ENCODE results near the gene SEMA5A. TPM values are rescaled to one million over a fixed set of nuclear protein-coding genes. Genes with fewer than 3 reads are reported as not detected.

SEMA5A gene
- total and polyA plus RNA-seq, 4 experiments from 2014 or later, result 1.1 to 4.5 (median 2.4) TPM

DNA sequence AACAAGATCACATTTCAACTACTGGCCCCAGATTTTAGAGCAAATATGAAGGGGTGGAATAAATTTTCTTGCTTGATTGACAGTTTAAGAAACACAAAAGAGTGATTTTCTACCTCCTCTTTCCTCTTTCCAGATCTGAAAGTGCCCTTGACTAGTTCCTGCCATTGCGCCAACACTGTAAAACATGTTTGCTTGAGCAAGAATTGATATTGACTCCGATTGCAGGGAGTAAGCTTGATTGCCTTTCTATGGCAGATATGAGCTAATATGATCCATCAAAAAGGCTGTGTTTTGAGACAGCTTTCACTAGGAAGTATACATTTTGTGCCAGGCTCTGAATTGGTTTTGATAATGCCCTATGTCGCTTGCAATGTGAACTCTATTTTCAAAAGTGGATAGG is 508.8 kb downstream of the SEMA5A start:
- intact Hi-C loops (cut with micrococcal nuclease), result no loop called here
- CTCF ChIA-PET (ENCODE audit: partially characterized antibody), result no interaction called here

DNA sequence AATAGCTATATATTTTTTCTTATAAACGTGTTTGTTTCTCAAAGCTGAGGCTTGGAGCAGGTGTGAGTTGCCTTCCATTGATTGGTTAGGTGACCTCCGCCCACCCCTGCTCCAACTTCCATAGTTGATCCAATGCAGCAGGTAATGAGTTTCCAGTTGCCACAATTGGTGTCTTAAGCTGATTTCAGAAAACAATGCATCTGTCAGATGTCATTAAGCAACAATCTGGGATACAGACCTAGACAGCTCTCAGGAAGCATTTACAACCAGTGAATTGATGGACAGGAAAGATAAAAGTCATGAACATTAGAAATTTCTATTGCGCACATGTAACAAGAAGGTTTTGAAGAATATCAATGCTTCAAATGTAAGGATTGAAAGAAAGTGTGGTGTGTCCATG is 510.5 kb downstream of the SEMA5A start:
- no peaks in the 10 kb centered on the region for H3K27me3 Mint-ChIP-seq
- no peak overlapping the region for H3K4me3 Mint-ChIP-seq
- Histone ChIP-seq H3K27me3 (ENCODE audit: insufficient read depth, low read length) (no peaks in the 10 kb centered on the region), H3K4me3 (ENCODE audit: low read length in 2 of 2) (no peak overlapping the region), H3K9me3 (ENCODE audit: control insufficient read depth in 1 of 2, low read length in 2 of 2) (no peaks in the 10 kb centered on the region), H3K36me3 (ENCODE audit: insufficient read depth, low read length) (no peaks in the 10 kb centered on the region), H3K4me1 (ENCODE audit: insufficient read depth, low read length) (no peaks in the 10 kb centered on the region), H3K27ac (ENCODE audit: low read depth, low read length) (no peak overlapping the region)
- no peaks in the 10 kb centered on the region for H3K36me3 Mint-ChIP-seq
- ChIA-PET CTCF (ENCODE audit: partially characterized antibody) (no interaction called here), POLR2A (ENCODE audit: partially characterized antibody) (no interaction called here)
- no peak for DNase-seq
- peaks cover 0 to 15% (median 4%) of the 10 kb centered on the region in 8 donors for H3K9me3 Mint-ChIP-seq
- intact Hi-C loops (cut with micrococcal nuclease), result no loop called here
- H3K4me1 Mint-ChIP-seq, result no peaks in the 10 kb centered on the region
- H3K27ac Mint-ChIP-seq, result no peak overlapping the region

More for the DNA sequence above, 508.8 kb downstream of the SEMA5A start:
- DNase-seq, result no peak
- Histone ChIP-seq H3K36me3 (ENCODE audit: insufficient read depth, low read length) (no peaks in the 10 kb centered on the region), H3K4me1 (ENCODE audit: insufficient read depth, low read length) (no peaks in the 10 kb centered on the region), H3K4me3 (ENCODE audit: low read length in 2 of 2) (no peak overlapping the region), H3K9me3 (ENCODE audit: control insufficient read depth in 1 of 2, low read length in 2 of 2) (no peaks in the 10 kb centered on the region), H3K27me3 (ENCODE audit: insufficient read depth, low read length) (no peaks in the 10 kb centered on the region), H3K27ac (ENCODE audit: low read depth, low read length) (no peak overlapping the region)
- Mint-ChIP-seq H3K27me3 (no peaks in the 10 kb centered on the region), H3K9me3 (peaks cover 0 to 13% (median 4%) of the 10 kb centered on the region in 8 donors), H3K36me3 (no peaks in the 10 kb centered on the region), H3K4me3 (no peak overlapping the region), H3K27ac (peak overlapping the region in 1 of 7 donors; percentile 34), H3K4me1 (no peaks in the 10 kb centered on the region)
- POLR2A ChIA-PET (ENCODE audit: partially characterized antibody), result no interaction called here

- H3K27ac Mint-ChIP-seq, result no peak overlapping the region
- no peaks in the 10 kb centered on the region for H3K27me3 Mint-ChIP-seq
- H3K36me3 ChIP-seq (ENCODE audit: insufficient read depth, low read length), result no peaks in the 10 kb centered on the region
- POLR2A ChIA-PET (ENCODE audit: partially characterized antibody), result no interaction called here
- H3K4me1 Mint-ChIP-seq, result no peaks in the 10 kb centered on the region
- no peaks in the 10 kb centered on the region for H3K4me1 ChIP-seq (ENCODE audit: insufficient read depth, low read length)
- no peak overlapping the region for H3K27ac ChIP-seq (ENCODE audit: low read depth, low read length)
- no peak overlapping the region for H3K4me3 ChIP-seq (ENCODE audit: low read length in 2 of 2)
- H3K36me3 Mint-ChIP-seq, result no peaks in the 10 kb centered on the region
- no peak overlapping the region for H3K4me3 Mint-ChIP-seq
- CTCF ChIA-PET (ENCODE audit: partially characterized antibody), result no interaction called here
- no peaks in the 10 kb centered on the region for H3K27me3 ChIP-seq (ENCODE audit: insufficient read depth, low read length)
- intact Hi-C loops (cut with micrococcal nuclease), result no loop called here
- no peaks in the 10 kb centered on the region for H3K9me3 ChIP-seq (ENCODE audit: control insufficient read depth in 1 of 2, low read length in 2 of 2)
- peaks cover 0 to 14% (median 2%) of the 10 kb centered on the region in 8 donors for H3K9me3 Mint-ChIP-seq
- DNase-seq, result no peak
Measured at GRCh38 chr5:9034649-9035048, 511.2 kb downstream of the SEMA5A start.

- no peaks in the 10 kb centered on the region for H3K27me3 Mint-ChIP-seq
- H3K27ac Mint-ChIP-seq, result no peak overlapping the region
- H3K27ac ChIP-seq (ENCODE audit: low read depth, low read length), result no peak overlapping the region
- H3K4me1 Mint-ChIP-seq, result no peaks in the 10 kb centered on the region
- no peak overlapping the region for H3K4me3 Mint-ChIP-seq
- no peaks in the 10 kb centered on the region for H3K4me1 ChIP-seq (ENCODE audit: insufficient read depth, low read length)
- no peaks in the 10 kb centered on the region for H3K36me3 ChIP-seq (ENCODE audit: insufficient read depth, low read length)
- no peak for DNase-seq
- POLR2A ChIA-PET (ENCODE audit: partially characterized antibody), result no interaction called here
- CTCF ChIA-PET (ENCODE audit: partially characterized antibody), result no interaction called here
- no peaks in the 10 kb centered on the region for H3K36me3 Mint-ChIP-seq
- H3K4me3 ChIP-seq (ENCODE audit: low read length in 2 of 2), result no peak overlapping the region
- H3K27me3 ChIP-seq (ENCODE audit: insufficient read depth, low read length), result no peaks in the 10 kb centered on the region
- no peaks in the 10 kb centered on the region for H3K9me3 ChIP-seq (ENCODE audit: control insufficient read depth in 1 of 2, low read length in 2 of 2)
- intact Hi-C loops (cut with micrococcal nuclease), result no loop called here
- peaks cover 0 to 12% (median under 1%) of the 10 kb centered on the region in 8 donors for H3K9me3 Mint-ChIP-seq
Measured at GRCh38 chr5:9033524-9033923, 512.4 kb downstream of the SEMA5A start.

GRCh38 chr5:9025942-9026341 is 519.9 kb downstream of the SEMA5A start:
- H3K27me3 ChIP-seq (ENCODE audit: insufficient read depth, low read length), result no peaks in the 10 kb centered on the region
- Mint-ChIP-seq H3K4me3 (no peak overlapping the region), H3K4me1 (no peaks in the 10 kb centered on the region), H3K27me3 (no peaks in the 10 kb centered on the region), H3K9me3 (peaks cover 0 to 48% (median 34%) of the 10 kb centered on the region in 8 donors), H3K36me3 (peaks cover 0 to 4% of the 10 kb centered on the region in 2 donors), H3K27ac (no peak overlapping the region)
- CTCF ChIA-PET (ENCODE audit: partially characterized antibody), result no interaction called here
- DNase-seq, result no peak
- H3K36me3 ChIP-seq (ENCODE audit: insufficient read depth, low read length), result no peaks in the 10 kb centered on the region
- no peaks in the 10 kb centered on the region for H3K4me1 ChIP-seq (ENCODE audit: insufficient read depth, low read length)
- H3K9me3 ChIP-seq (ENCODE audit: control insufficient read depth in 1 of 2, low read length in 2 of 2), result no peaks in the 10 kb centered on the region
- no peak overlapping the region for H3K4me3 ChIP-seq (ENCODE audit: low read length in 2 of 2)
- H3K27ac ChIP-seq (ENCODE audit: low read depth, low read length), result no peak overlapping the region
- POLR2A ChIA-PET (ENCODE audit: partially characterized antibody), result no interaction called here
- intact Hi-C loops (cut with micrococcal nuclease), result no loop called here

- Histone ChIP-seq H3K9me3 (ENCODE audit: control insufficient read depth in 1 of 2, low read length in 2 of 2) (no peaks in the 10 kb centered on the region), H3K36me3 (ENCODE audit: insufficient read depth, low read length) (no peaks in the 10 kb centered on the region), H3K4me1 (ENCODE audit: insufficient read depth, low read length) (no peaks in the 10 kb centered on the region), H3K27me3 (ENCODE audit: insufficient read depth, low read length) (no peaks in the 10 kb centered on the region), H3K4me3 (ENCODE audit: low read length in 2 of 2) (no peak overlapping the region), H3K27ac (ENCODE audit: low read depth, low read length) (no peak overlapping the region)
- no peak overlapping the region for H3K4me3 Mint-ChIP-seq
- H3K27me3 Mint-ChIP-seq, result no peaks in the 10 kb centered on the region
- no peaks in the 10 kb centered on the region for H3K36me3 Mint-ChIP-seq
- H3K9me3 Mint-ChIP-seq, result peaks cover 0 to 42% (median 27%) of the 10 kb centered on the region in 8 donors
- ChIA-PET POLR2A (ENCODE audit: partially characterized antibody) (no interaction called here), CTCF (ENCODE audit: partially characterized antibody) (no interaction called here)
- intact Hi-C loops (cut with micrococcal nuclease), result no loop called here
- no peaks in the 10 kb centered on the region for H3K4me1 Mint-ChIP-seq
- no peak for DNase-seq
- H3K27ac Mint-ChIP-seq, result no peak overlapping the region
Measured at GRCh38 chr5:9020996-9021395, 524.9 kb downstream of the SEMA5A start.

GRCh38 chr5:9015937-9016270 is 530.0 kb downstream of the SEMA5A start:
- Histone ChIP-seq H3K4me3 (ENCODE audit: low read length in 2 of 2) (no peak overlapping the region), H3K4me1 (ENCODE audit: insufficient read depth, low read length) (no peaks in the 10 kb centered on the region), H3K27ac (ENCODE audit: low read depth, low read length) (no peak overlapping the region), H3K27me3 (ENCODE audit: insufficient read depth, low read length) (no peaks in the 10 kb centered on the region), H3K9me3 (ENCODE audit: control insufficient read depth in 1 of 2, low read length in 2 of 2) (no peaks in the 10 kb centered on the region), H3K36me3 (ENCODE audit: insufficient read depth, low read length) (no peaks in the 10 kb centered on the region)
- Mint-ChIP-seq H3K4me1 (no peaks in the 10 kb centered on the region), H3K9me3 (peaks cover under 1 to 20% (median 3%) of the 10 kb centered on the region in 8 donors), H3K36me3 (no peaks in the 10 kb centered on the region), H3K4me3 (no peak overlapping the region), H3K27me3 (no peaks in the 10 kb centered on the region), H3K27ac (no peak overlapping the region)
- ChIA-PET POLR2A (ENCODE audit: partially characterized antibody) (no interaction called here), CTCF (ENCODE audit: partially characterized antibody) (no interaction called here)
- intact Hi-C loops (cut with micrococcal nuclease), result no loop called here
- DNase-seq, result no peak

GRCh38 chr5:9015260-9015936 is 530.5 kb downstream of the SEMA5A start:
- Histone ChIP-seq H3K27ac (ENCODE audit: low read depth, low read length) (no peak overlapping the region), H3K27me3 (ENCODE audit: insufficient read depth, low read length) (no peaks in the 10 kb centered on the region), H3K4me1 (ENCODE audit: insufficient read depth, low read length) (no peaks in the 10 kb centered on the region), H3K4me3 (ENCODE audit: low read length in 2 of 2) (no peak overlapping the region), H3K36me3 (ENCODE audit: insufficient read depth, low read length) (no peaks in the 10 kb centered on the region), H3K9me3 (ENCODE audit: control insufficient read depth in 1 of 2, low read length in 2 of 2) (no peaks in the 10 kb centered on the region)
- Mint-ChIP-seq H3K27me3 (no peaks in the 10 kb centered on the region), H3K36me3 (no peaks in the 10 kb centered on the region), H3K9me3 (peaks cover 0 to 23% (median 4%) of the 10 kb centered on the region in 8 donors), H3K4me3 (no peak overlapping the region), H3K27ac (no peak overlapping the region), H3K4me1 (no peaks in the 10 kb centered on the region)
- intact Hi-C loops (cut with micrococcal nuclease), result no loop called here
- CTCF ChIA-PET (ENCODE audit: partially characterized antibody), result no interaction called here
- no peak for DNase-seq
- POLR2A ChIA-PET (ENCODE audit: partially characterized antibody), result no interaction called here

Measured in CD4-positive, alpha-beta memory T cell (primary cell).